Activated CD4-positive, alpha-beta T cell treated with anti-CD3 and anti-CD28 coated beads, Interleukin-2, Interleukin-6, amounts not matched to agents 100 ng/mL and 50 ng/mL, durations not matched to agents 16 hours and 8 hours (primary cell): ENCODE measurements around the gene OGFRL1.
A peak's percentile ranks its signal among the peaks of the same experiment; 100 is the strongest.

Source experiments
- DNase-seq: peaks from one replicate; pipeline ENCODE4 v3.0.0-alpha.2; 2020

Gene OGFRL1

GRCh38 chr6:71287926-71288227, 734 bp upstream of the OGFRL1 start:
- DNase-seq, result no peak

GRCh38 chr6:71289039-71289801, 609 bp downstream of the OGFRL1 start:
- DNase-seq, result peak; percentile 32

- DNase-seq, result no peak
Measured at GRCh38 chr6:71289802-71290175, 1.2 kb downstream of the OGFRL1 start.

- DNase-seq, result no peak
Measured at GRCh38 chr6:71290611-71291010, 2.0 kb downstream of the OGFRL1 start.

- peak; percentile 48 for DNase-seq
Measured at GRCh38 chr6:71292001-71292400, 3.4 kb downstream of the OGFRL1 start.

GRCh38 chr6:71294121-71294523, 5.5 kb downstream of the OGFRL1 start:
- DNase-seq, result no peak

GRCh38 chr6:71298459-71298858, 9.8 kb downstream of the OGFRL1 start:
- no peak for DNase-seq

GRCh38 chr6:71299541-71300470, 11.2 kb downstream of the OGFRL1 start:
- DNase-seq, result no peak

- DNase-seq, result no peak
Measured at GRCh38 chr6:71300561-71301168, 12.1 kb downstream of the OGFRL1 start.

GRCh38 chr6:71301546-71301945, 12.9 kb downstream of the OGFRL1 start:
- DNase-seq, result no peak

GRCh38 chr6:71309656-71310055, 21.0 kb downstream of the OGFRL1 start:
- DNase-seq, result no peak

- DNase-seq, result no peak
Measured at GRCh38 chr6:71310261-71310660, 21.6 kb downstream of the OGFRL1 start.

- no peak for DNase-seq
Measured at GRCh38 chr6:71312089-71312488, 23.5 kb downstream of the OGFRL1 start.

GRCh38 chr6:71317441-71317840, 28.8 kb downstream of the OGFRL1 start:
- no peak for DNase-seq

GRCh38 chr6:71320041-71320440, 31.4 kb downstream of the OGFRL1 start:
- DNase-seq, result no peak

- no peak for DNase-seq
Measured at GRCh38 chr6:71321314-71321713, 32.7 kb downstream of the OGFRL1 start.

GRCh38 chr6:71324194-71324785, 35.7 kb downstream of the OGFRL1 start:
- DNase-seq, result no peak

GRCh38 chr6:71326611-71327010, 38.0 kb downstream of the OGFRL1 start:
- DNase-seq, result no peak

GRCh38 chr6:71330501-71330900, 41.9 kb downstream of the OGFRL1 start:
- DNase-seq, result no peak

- DNase-seq, result no peak
Measured at GRCh38 chr6:71332012-71332411, 43.4 kb downstream of the OGFRL1 start.

GRCh38 chr6:71333050-71333449, 44.4 kb downstream of the OGFRL1 start:
- no peak for DNase-seq

GRCh38 chr6:71333697-71334096, 45.1 kb downstream of the OGFRL1 start:
- DNase-seq, result no peak

GRCh38 chr6:71334768-71335167, 46.2 kb downstream of the OGFRL1 start:
- peak; percentile 19 for DNase-seq
